ENCODE measurements around the gene GNG2.

GRCh38 chr14:51921026-51921425 lies 60.6 kb downstream of the GNG2 start:
- TF ChIP-seq CTCF (conservative IDR thresholded peaks at IDR 0.05) (no peak), EZH2 (IDR thresholded peaks at IDR 0.05; ENCODE audit: low read depth) (no peak)

All from PC-9 (cell line).